Lower leg skin (tissue), 3 donors: ENCODE results near the gene HPS3.

ENCODE experiments used
- CTCF ChIP-seq, 3 donors: fragments of 450-650 bp; IDR thresholded peaks; one replicate each; pipeline ENCODE4 v1.5.1; 2016; ENCODE audit warnings: antibody characterized with exemption in 3 of 3, mild to moderate bottlenecking in 3 of 3, moderate library complexity in 2 of 3
- POLR2A ChIP-seq, 2 donors: fragments of 450-650 bp; IDR thresholded peaks; one replicate each; pipeline ENCODE4 v1.6.1; 2016 to 2017; ENCODE audit warnings: antibody characterized with exemption in 2 of 2, mild to moderate bottlenecking in 1 of 2, moderate library complexity in 1 of 2

GRCh38 chr3:149129326-149130205 lies at the start of gene HPS3:
- TF ChIP-seq POLR2A (IDR thresholded peaks at IDR 0.05) (peak in 1 of 2 donors; percentile 65), CTCF (IDR thresholded peaks at IDR 0.05) (no peak)
